Type B pancreatic cell (in vitro differentiated cells): ENCODE measurements around the gene MBD3. TPM values are rescaled to one million over a fixed set of nuclear protein-coding genes. Genes with fewer than 3 reads are reported as not detected.

Experiments used
- DNase-seq: peaks from one replicate; pipeline ENCODE4 v3.0.0; 2021; ENCODE audit warnings: mixed read lengths; ENCODE audit not compliant: unreplicated experiment; ENCODE audit errors: extremely low spot score
- H3K27ac Mint-ChIP-seq: 2 replicates; pipeline ENCODE4 v1.8.0; 2021; ENCODE audit warnings: mild to moderate bottlenecking, mixed read lengths
- H3K27me3 Mint-ChIP-seq: 2 replicates; pipeline ENCODE4 v1.8.0; 2021; ENCODE audit warnings: mixed read lengths
- H3K36me3 Mint-ChIP-seq: 2 replicates; pipeline ENCODE4 v1.8.0; 2021; ENCODE audit warnings: mixed read lengths
- H3K4me1 Mint-ChIP-seq: one replicate; pipeline ENCODE4 v1.8.0; 2021; ENCODE audit warnings: mixed read lengths; ENCODE audit not compliant: unreplicated experiment
- H3K4me3 Mint-ChIP-seq: 2 replicates; pipeline ENCODE4 v1.8.0; 2021; ENCODE audit warnings: mild to moderate bottlenecking, mixed read lengths
- H3K9me3 Mint-ChIP-seq: 2 replicates; pipeline ENCODE4 v1.8.0; 2021; ENCODE audit warnings: mixed read lengths
- CTCF ChIP-seq: fragments of 200-600 bp; sonication (generic); conservative IDR thresholded peaks from 2 replicates; pipeline ENCODE4 v1.5.0; 2021; ENCODE audit warnings: antibody characterized with exemption, mild to moderate bottlenecking
- total RNA-seq: library from RNA; stranded (reverse); gene quantifications from 2 replicates; pipeline ENCODE4 v1.2.1, GENCODE V29; 2021; ENCODE audit warnings: low replicate concordance

The MBD3 gene
- total RNA-seq, 1 donor from 2014 or later: 110 TPM

GRCh38 chr19:1633269-1633826 lies 40.7 kb upstream of the MBD3 start:
- no peaks in the 10 kb centered on the region for H3K4me1 Mint-ChIP-seq
- no peak overlapping the region for H3K4me3 Mint-ChIP-seq
- H3K27me3 Mint-ChIP-seq: no peaks in the 10 kb centered on the region
- H3K36me3 Mint-ChIP-seq: peaks cover 9% of the 10 kb centered on the region
- no peak for DNase-seq
- no peaks in the 10 kb centered on the region for H3K9me3 Mint-ChIP-seq
- H3K27ac Mint-ChIP-seq: no peak overlapping the region
- TF ChIP-seq CTCF: no peak

GRCh38 chr19:1632462-1633268 lies 40.0 kb upstream of the MBD3 start:
- Mint-ChIP-seq H3K4me1 (no peaks in the 10 kb centered on the region), H3K27me3 (no peaks in the 10 kb centered on the region), H3K27ac (no peak overlapping the region), H3K36me3 (peaks cover 7% of the 10 kb centered on the region), H3K4me3 (no peak overlapping the region), H3K9me3 (no peaks in the 10 kb centered on the region)
- no peak for TF ChIP-seq CTCF
- DNase-seq: no peak

DNA sequence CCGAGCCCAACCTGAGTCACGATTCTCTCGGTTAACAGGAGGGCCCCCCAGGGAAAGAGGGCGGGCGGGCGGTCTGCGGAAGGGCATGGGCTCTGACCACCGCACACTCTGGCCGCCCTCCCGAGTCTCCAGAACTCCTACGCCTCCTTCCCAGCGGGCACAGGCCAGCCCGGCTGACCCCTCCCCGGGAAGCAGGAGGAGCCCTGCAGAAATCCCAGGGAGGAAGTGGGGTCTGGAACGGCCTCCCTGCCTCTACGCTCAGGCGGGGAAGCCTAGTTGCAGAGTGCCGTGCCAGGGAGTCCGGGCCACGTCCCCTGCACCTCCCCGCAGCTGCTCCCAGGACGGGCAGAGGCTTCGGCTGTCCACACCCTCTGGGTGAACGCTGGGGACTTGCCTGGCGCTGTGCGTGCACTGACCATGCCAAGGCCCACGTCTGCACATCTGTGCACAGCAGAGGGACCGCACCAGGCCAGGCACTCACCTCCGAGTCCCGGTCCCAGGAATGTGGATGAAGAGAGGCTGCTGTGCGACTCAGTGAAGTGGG lies 39.0 kb upstream of the MBD3 start:
- no peak for DNase-seq
- no peaks in the 10 kb centered on the region for H3K4me1 Mint-ChIP-seq
- no peaks in the 10 kb centered on the region for H3K27me3 Mint-ChIP-seq
- H3K4me3 Mint-ChIP-seq: no peak overlapping the region
- H3K9me3 Mint-ChIP-seq: no peaks in the 10 kb centered on the region
- peaks cover 7% of the 10 kb centered on the region for H3K36me3 Mint-ChIP-seq
- no peak overlapping the region for H3K27ac Mint-ChIP-seq
- no peak for TF ChIP-seq CTCF

- no peak overlapping the region for H3K27ac Mint-ChIP-seq
- DNase-seq: no peak
- H3K36me3 Mint-ChIP-seq: peaks cover 6% of the 10 kb centered on the region
- H3K4me1 Mint-ChIP-seq: no peaks in the 10 kb centered on the region
- H3K4me3 Mint-ChIP-seq: no peak overlapping the region
- H3K27me3 Mint-ChIP-seq: no peaks in the 10 kb centered on the region
- H3K9me3 Mint-ChIP-seq: no peaks in the 10 kb centered on the region
- TF ChIP-seq CTCF: no peak
Observed at GRCh38 chr19:1630811-1631210, 38.1 kb upstream of the MBD3 start.

DNA sequence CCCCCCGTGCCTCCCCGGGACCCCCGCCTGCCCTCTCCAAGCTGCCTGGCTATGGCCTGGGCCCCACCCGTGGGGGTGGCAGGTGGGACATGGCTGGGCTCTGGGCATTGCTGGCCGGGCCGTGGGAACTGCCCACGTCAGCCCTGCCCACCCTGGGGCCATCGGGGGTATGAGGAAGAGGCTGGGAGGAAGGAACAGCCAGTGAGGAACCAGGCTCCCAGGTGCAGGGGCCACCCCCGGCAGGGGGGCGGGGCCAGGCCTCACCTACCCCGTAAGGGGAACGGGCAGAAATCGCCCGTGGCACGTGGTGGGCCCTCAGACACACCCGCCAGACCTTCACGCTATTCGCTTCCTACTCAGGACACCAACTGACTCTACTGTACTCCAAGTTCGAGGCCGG lies 37.3 kb upstream of the MBD3 start:
- DNase-seq: no peak
- H3K4me3 Mint-ChIP-seq: no peak overlapping the region
- no peaks in the 10 kb centered on the region for H3K27me3 Mint-ChIP-seq
- H3K4me1 Mint-ChIP-seq: no peaks in the 10 kb centered on the region
- H3K36me3 Mint-ChIP-seq: no peaks in the 10 kb centered on the region
- no peaks in the 10 kb centered on the region for H3K9me3 Mint-ChIP-seq
- H3K27ac Mint-ChIP-seq: no peak overlapping the region
- no peak for TF ChIP-seq CTCF
